ENCODE results near the gene MYH9. TPM values are rescaled to one million over a fixed set of nuclear protein-coding genes. Genes with fewer than 3 reads are reported as not detected.

Gene MYH9
- total and polyA plus RNA-seq, 2 experiments from 2014 or later, result 58.4 to 233 TPM

- ATAC-seq, result peak; percentile 3
- no peak overlapping the region for H3K4me3 ChIP-seq
- peaks cover 88% of the 10 kb centered on the region for H3K79me2 ChIP-seq (replicated peaks; ENCODE audit: insufficient read depth)
- peaks cover 37% of the 10 kb centered on the region for H3K4me1 ChIP-seq (ENCODE audit: insufficient read depth)
- TF ChIP-seq CREB1 (CRISPR knock-in tag; IDR thresholded peaks at IDR 0.05; ENCODE audit: low read depth), result peak; percentile 47; the same call in 1 of the 2 replicates
- no peak for TF ChIP-seq ZNF114 (CRISPR knock-in tag; IDR thresholded peaks at IDR 0.05)
- H3K36me3 Mint-ChIP-seq (ENCODE audit: low read depth), result peaks cover 91% of the 10 kb centered on the region
- peaks cover 6% of the 10 kb centered on the region; the same call in 1 of the 2 replicates for H3F3A ChIP-seq (replicated peaks; ENCODE audit: low read depth)
- no peaks in the 10 kb centered on the region for H3K9me2 ChIP-seq (ENCODE audit: insufficient read depth)
- peaks cover 22% of the 10 kb centered on the region for H4K20me1 ChIP-seq (replicated peaks; ENCODE audit: insufficient read depth)
- peak overlapping the region; percentile 99 for H3K27ac Mint-ChIP-seq
- no peak overlapping the region for H2AFZ ChIP-seq
- no peaks in the 10 kb centered on the region for H3K27me3 ChIP-seq (ENCODE audit: insufficient read depth)
- H3K36me3 ChIP-seq (ENCODE audit: insufficient read depth), result peaks cover 20% of the 10 kb centered on the region
- H3K27ac ChIP-seq (ENCODE audit: low read depth), result peak overlapping the region; percentile 97
- DNase-seq (ENCODE audit: low spot score), result peak; percentile 71
- H3K27me3 Mint-ChIP-seq (ENCODE audit: insufficient read depth, low read depth, poor library complexity), result peaks cover 28% of the 10 kb centered on the region
- H3K4me2 ChIP-seq, result no peak overlapping the region; the same call in 1 of the 2 replicates
- H3K4me1 Mint-ChIP-seq, result peaks cover 95% of the 10 kb centered on the region
- H3K4me3 Mint-ChIP-seq, result peak overlapping the region; percentile 50; the same call in 1 of the 3 replicates
- H3K9me3 Mint-ChIP-seq, result no peaks in the 10 kb centered on the region; the same call in 2 of the 3 replicates
Observed at GRCh38 chr22:36331306-36331911, 56.4 kb downstream of the MYH9 start.

GRCh38 chr22:36330655-36331305 is 57.0 kb downstream of the MYH9 start:
- H3K9me2 ChIP-seq (ENCODE audit: insufficient read depth), result no peaks in the 10 kb centered on the region
- peaks cover 22% of the 10 kb centered on the region for H3K36me3 ChIP-seq (ENCODE audit: insufficient read depth)
- peak overlapping the region; percentile 97 for H3K27ac ChIP-seq (ENCODE audit: low read depth)
- Mint-ChIP-seq H3K4me3 (peak overlapping the region; percentile 50; the same call in 1 of the 3 replicates), H3K4me1 (peaks cover 89% of the 10 kb centered on the region), H3K27me3 (ENCODE audit: insufficient read depth, low read depth, poor library complexity) (peaks cover 28% of the 10 kb centered on the region), H3K36me3 (ENCODE audit: low read depth) (peaks cover 94% of the 10 kb centered on the region), H3K27ac (peak overlapping the region; percentile 99), H3K9me3 (no peaks in the 10 kb centered on the region; the same call in 2 of the 3 replicates)
- no peak overlapping the region for H3K4me3 ChIP-seq
- peaks cover 6% of the 10 kb centered on the region; the same call in 1 of the 2 replicates for H3F3A ChIP-seq (replicated peaks; ENCODE audit: low read depth)
- ATAC-seq, result no peak
- H3K4me2 ChIP-seq, result no peak overlapping the region; the same call in 1 of the 2 replicates
- no peaks in the 10 kb centered on the region for H3K27me3 ChIP-seq (ENCODE audit: insufficient read depth)
- peaks cover 81% of the 10 kb centered on the region for H3K79me2 ChIP-seq (replicated peaks; ENCODE audit: insufficient read depth)
- no peak overlapping the region for H2AFZ ChIP-seq
- H4K20me1 ChIP-seq (replicated peaks; ENCODE audit: insufficient read depth), result peaks cover 21% of the 10 kb centered on the region
- no peak for DNase-seq (ENCODE audit: low spot score)
- peaks cover 37% of the 10 kb centered on the region for H3K4me1 ChIP-seq (ENCODE audit: insufficient read depth)
- no peak for TF ChIP-seq ZNF114 (CRISPR knock-in tag; IDR thresholded peaks at IDR 0.05)
- TF ChIP-seq EZH2 (IDR thresholded peaks at IDR 0.05; ENCODE audit: low read depth, unreplicated experiment), result no peak
- TF ChIP-seq EZH2phosphoT487 (IDR thresholded peaks at IDR 0.05; ENCODE audit: unreplicated experiment), result no peak
- no peak for TF ChIP-seq REST (IDR thresholded peaks at IDR 0.05; ENCODE audit: unreplicated experiment)
- no peak for TF ChIP-seq ETS1 (IDR thresholded peaks at IDR 0.05)
- TF ChIP-seq STAT1 (IDR thresholded peaks at IDR 0.05; ENCODE audit: unreplicated experiment), result no peak
- TF ChIP-seq JUNB (IDR thresholded peaks at IDR 0.05; ENCODE audit: unreplicated experiment), result no peak
- no peak for TF ChIP-seq ZNF331 (CRISPR knock-in tag; IDR thresholded peaks at IDR 0.05; ENCODE audit: low read depth)
- TF ChIP-seq CTCF (conservative IDR thresholded peaks at IDR 0.05; ENCODE audit: low read depth in 2 of 2), result no peak
